Measurements from ENCODE around the gene ENTPD7.
"Not testable (repeated sequence)": the region's sequence is repeated elsewhere in the genome, so short reads cannot be mapped to it uniquely, and the experiment has no call there.

The ENTPD7 gene

DNA sequence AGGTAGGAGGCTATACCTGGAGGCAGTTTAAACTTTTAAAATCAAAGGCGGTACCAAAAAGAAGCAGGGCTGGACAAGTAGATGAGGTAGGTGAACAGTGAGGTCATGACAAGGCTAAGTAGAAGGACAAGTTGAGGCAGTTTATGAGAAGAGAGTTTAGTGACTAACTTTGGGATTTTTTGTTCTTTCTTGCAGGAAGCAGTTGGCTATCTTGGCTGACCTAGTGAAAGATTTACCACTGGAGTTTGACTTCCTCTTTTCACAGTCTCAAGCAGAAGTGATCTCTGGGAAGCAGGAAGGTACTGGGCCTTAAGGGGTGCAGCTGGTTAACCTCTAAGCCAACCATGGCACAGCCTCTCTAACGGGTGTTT is 26.3 kb downstream of the ENTPD7 start:
- DNase-seq (ENCODE audit: low spot score) (no peak), FAIRE-seq (no peak)

DNA sequence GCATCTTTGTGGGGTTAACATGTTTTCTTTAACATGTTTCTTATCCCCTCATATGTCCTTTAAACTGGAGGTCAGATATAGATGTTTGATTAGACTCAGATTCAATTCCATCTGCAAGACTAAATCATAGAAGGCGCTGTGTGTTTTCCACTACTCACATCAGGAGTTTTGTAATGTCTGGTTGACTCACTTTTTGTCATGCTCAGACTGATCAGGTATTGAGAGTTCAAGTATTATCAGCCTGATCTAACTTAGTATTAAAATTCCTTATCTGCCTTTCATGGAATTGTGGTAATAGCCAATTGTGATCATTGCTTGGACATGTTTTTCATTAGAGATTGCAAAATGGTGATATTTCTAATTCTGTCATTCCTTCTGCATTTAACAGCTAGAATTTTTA is 30.2 kb downstream of the ENTPD7 start:
- FAIRE-seq (no peak), DNase-seq (ENCODE audit: low spot score) (no peak)

DNA sequence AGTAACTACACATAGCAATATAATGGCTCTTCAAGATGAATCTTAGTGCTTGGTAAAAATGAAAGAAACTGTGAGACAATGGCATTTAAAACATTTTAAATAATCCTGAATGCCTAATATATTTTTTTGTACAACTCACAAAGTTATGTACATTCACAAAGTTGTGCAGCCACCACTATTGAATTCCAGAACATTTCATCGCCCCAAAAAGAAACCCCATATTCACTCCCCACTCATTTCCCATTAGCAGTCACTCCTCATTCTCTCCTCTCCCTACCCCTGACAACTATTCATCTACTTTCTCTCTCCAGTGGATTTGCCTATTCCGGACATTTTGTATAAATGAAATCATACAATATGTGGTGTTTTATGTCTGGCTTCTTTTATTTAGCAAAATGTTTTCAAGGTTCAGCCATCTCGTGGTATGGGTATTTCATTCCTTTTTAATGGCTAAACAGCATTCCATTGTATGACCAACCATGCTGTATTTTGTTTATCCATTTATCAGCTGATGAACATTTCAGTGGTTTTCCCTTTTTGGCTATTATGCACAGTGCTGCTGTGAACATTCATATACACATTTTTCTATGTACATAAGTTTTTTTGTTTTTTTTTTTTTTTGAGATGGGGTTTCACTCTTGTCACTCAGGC is 34.7 kb downstream of the ENTPD7 start:
- FAIRE-seq (no peak), DNase-seq (ENCODE audit: low spot score) (peak; percentile 26)

DNA sequence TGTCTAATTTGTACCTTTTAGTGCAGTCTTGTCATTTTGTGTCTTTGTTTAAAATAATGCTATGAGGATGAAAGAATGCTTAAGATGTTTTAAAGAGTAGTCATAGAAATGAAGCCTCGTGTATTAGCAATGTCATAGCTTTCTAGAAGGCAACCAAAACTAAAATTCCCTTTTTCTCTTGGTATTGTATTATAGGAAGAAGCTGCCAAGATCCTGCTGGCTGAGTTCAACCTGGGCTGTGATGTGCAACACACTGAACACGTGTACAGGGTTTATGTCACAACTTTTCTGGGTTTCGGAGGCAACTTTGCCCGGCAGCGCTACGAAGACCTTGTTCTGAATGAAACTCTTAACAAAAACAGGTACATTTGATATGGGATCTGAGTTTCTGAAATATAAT is 36.5 kb downstream of the ENTPD7 start:
- no peak for FAIRE-seq
- no peak for DNase-seq (ENCODE audit: low spot score)

DNA sequence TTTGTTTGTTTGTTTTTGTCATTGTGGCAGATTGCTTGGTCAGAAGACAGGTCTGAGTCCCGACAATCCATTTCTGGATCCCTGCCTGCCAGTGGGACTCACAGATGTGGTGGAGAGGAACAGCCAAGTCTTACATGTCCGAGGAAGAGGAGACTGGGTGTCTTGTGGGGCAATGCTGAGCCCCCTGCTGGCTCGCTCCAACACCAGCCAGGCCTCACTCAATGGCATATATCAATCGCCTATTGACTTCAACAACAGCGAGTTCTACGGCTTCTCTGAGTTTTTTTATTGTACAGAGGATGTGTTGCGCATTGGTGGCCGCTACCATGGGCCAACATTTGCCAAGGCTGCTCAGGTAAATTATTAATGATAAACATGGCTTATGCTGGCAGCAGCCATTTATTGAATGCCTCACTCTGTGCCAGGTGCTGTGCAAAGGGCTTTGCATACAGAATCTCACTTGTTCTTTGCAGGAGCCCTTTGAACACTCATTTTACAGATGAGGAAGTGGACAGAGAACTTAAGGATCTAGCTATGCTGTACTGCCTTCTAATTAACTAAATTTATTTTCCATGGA is 39.3 kb downstream of the ENTPD7 start:
- FAIRE-seq (no peak), DNase-seq (ENCODE audit: low spot score) (no peak)

DNA sequence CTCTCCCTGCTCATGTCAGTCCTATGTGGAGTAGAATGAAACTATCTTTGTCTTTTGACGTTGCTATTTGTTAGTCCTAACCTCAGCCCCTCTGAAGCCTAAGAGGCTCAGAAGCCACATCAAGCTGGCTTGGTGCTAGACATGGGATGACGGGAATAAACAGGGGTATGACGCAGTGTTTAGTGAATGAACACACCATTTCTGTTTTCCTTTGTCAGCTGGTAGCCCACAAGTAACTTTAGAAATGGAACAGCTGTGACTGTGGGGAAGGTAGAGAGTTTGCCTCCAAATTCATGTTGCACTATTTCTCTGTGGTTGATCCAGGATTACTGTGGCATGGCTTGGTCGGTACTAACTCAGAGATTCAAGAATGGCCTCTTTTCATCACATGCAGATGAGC is 41.3 kb downstream of the ENTPD7 start:
- no peak for FAIRE-seq
- no peak for DNase-seq (ENCODE audit: low spot score)

DNA sequence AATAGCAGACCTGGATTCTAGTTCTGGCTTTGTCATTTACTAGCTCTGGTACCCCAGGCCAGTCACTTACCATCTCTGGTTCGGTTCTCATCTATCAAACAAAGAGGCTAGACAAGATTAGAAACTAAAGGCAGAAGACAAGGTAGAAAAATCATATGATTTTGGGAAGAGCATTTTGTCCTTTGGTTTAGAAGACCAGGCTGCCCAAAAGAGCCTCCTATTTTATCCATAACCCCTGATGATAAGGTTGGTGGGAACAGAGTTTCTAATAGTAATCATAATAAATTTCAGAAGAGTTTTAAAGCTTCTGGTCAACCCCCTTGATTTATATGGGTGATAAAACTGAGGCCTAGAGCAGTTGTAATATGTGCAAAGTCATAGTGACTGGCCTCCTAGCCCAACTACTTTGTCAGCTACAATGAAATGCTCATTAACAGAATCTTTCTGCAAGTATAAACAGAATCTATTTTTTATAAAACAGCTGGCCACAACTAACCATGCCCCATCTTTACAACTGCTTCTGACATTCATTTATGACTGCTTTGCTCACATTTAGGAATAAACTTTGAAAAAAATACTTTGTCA is 49.2 kb downstream of the ENTPD7 start:
- no peak for DNase-seq (ENCODE audit: low spot score)
- FAIRE-seq = no peak

DNA sequence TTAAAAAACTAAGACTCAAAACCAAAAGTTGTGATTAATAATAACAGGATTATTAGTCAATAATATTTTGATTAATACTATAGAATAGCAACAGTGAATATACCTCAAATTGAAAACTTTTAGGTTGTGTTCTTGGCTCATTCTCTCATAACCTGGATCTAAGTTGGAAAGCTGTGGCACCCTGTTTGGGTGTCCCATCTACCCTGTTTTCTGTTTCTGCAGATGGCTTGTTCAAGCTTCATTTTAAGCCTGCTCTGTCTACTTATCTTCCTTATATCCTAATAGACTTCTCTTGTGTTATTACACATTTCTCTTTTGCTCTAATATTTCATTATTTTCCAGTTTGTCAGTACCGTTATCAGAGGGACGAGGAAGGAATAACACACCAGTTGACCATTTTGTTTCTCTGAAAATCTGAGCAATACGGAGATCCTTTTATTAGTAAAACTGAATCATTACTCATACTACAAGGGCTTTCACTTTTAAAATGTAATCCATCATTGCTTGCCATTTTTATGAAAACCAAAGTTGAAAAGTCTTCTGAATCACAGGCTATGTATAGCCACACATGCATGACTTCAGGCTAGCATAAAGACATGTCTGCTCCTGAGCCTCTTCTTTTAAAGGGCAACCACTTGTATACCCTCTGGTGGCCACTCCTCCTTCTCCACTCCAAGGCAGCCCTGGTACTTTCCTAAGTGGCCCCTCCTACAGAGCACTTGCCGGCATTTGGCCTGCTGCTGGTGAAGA is 50.3 kb downstream of the ENTPD7 start:
- FAIRE-seq (no peak), DNase-seq (ENCODE audit: low spot score) (no peak)

DNA sequence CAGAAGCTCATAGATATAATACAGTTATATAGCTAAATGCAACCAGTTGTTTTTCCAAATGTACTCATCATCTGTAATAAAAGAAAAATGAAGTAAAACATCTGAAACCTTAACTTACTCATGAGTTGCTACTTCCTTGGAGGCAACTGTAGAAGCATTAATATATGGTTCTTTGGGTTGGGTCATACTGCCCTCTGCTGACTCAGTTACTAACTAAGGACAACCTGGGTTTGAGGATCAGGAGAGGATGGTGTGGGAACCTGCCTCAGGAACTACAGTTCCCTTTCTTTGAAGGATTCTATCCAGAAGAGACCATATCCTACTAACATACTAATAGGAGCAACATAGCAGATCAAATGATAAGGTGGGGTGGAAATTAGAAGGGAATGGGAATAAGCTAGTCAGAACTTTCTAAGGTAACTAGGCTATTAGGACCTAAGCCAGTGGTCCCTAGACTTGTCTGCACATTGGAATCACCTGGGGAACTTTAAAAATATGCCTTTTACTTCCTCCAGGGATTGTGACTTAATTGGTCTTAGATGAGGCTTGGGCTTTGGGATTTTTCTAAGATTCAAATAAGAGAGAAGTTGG is 51.9 kb downstream of the ENTPD7 start:
- DNase-seq (ENCODE audit: low spot score) = peak; percentile 30

DNA sequence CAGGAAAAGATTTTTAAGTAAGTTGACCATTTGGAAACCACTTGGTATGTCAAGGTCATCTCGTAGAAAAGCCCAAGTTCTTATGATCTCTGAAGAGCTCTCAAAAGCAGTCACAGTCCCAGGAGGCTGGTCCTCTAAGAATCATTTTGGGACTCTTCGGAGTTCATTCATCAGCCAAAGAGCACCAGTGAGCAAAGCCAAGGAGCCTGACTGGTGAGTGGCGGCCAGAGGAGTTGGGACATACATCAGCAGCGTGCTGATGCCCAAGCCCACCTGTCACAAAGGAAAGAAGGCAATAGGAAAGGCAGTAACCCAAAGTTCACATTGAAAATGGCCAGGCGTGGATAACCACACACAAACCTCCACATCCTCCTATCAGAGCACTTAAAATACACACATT is 55.1 kb downstream of the ENTPD7 start:
- no peak for DNase-seq (ENCODE audit: low spot score)
- no peak for FAIRE-seq

More for the DNA sequence above, 51.9 kb downstream of the ENTPD7 start:
- peak; percentile 50 for FAIRE-seq

DNA sequence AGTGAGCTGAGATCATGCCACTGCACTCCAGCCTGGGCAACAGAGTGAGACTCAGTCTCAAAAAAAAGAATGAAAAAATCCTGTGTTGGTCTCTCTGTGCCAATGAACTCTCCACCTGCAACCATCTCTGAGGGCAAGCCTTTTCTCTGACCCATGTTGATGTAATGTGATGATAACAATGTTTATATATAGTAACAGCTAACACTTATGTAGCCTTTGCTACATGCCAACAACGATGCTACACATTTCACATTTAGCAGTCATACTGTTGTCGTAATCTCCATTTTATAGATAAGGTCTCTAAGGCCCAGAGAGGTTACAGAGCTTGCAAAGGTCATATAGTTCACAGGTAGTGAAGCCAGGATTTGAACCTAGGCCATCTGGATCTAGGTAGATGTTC is 61.1 kb downstream of the ENTPD7 start:
- no peak for FAIRE-seq

DNA sequence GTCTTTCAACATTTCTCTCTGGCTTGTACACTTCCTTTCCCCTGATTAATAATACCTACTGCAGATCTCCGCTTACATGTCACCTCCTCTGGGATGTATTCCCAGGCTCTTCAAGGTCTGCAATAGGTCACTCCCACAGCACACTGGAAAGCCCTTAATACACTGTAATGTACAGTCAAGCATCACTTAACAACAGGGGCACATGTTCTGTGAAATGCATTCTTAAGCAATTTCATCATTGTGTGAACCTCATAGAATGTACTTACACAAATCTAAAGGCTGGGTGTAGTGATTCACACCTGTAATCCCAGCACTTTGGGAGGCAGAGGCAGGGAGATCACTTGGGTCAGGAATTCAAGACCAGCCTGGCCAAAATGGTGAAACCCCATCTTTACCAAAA is 70.7 kb downstream of the ENTPD7 start:
- peak; percentile 81 for DNase-seq (ENCODE audit: low spot score)
- peak; percentile 44 for FAIRE-seq

More for the DNA sequence above, 61.1 kb downstream of the ENTPD7 start:
- DNase-seq (ENCODE audit: low spot score) = no peak

DNA sequence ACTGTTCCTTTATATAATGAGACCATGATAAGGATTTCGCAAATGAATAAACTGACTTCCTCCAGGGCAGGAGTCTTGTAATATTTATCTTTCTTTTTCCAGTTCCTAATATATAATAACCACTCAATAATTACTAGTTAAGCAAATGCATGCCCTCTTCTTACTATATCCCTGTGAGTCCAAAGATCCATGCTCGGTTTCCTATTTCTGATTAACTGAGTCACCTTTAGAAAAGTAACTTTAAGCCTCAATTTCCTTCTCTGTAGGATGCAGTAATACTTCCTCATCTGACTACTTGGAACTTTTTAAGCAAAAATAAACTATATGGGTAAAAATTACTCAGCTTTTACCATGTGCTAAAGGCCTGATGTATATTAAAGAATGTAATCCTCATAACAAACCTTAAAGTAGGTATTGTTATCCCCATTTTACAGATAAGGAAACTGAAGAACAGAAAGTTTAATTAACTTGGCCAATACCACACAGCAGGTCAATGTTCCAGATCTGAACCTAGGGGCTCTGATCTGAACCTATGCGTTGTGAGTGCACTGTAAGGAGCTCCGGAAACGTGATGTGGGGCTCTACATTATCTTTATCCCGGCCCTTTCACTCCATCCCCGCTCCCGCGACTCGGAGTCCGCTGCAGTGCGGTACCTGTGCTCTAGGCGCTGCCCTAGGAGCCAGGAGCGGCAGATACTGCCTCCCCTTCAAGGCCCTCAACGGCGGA is 72.2 kb downstream of the ENTPD7 start:
- DNase-seq (ENCODE audit: low spot score) (no peak), FAIRE-seq (no peak)

DNA sequence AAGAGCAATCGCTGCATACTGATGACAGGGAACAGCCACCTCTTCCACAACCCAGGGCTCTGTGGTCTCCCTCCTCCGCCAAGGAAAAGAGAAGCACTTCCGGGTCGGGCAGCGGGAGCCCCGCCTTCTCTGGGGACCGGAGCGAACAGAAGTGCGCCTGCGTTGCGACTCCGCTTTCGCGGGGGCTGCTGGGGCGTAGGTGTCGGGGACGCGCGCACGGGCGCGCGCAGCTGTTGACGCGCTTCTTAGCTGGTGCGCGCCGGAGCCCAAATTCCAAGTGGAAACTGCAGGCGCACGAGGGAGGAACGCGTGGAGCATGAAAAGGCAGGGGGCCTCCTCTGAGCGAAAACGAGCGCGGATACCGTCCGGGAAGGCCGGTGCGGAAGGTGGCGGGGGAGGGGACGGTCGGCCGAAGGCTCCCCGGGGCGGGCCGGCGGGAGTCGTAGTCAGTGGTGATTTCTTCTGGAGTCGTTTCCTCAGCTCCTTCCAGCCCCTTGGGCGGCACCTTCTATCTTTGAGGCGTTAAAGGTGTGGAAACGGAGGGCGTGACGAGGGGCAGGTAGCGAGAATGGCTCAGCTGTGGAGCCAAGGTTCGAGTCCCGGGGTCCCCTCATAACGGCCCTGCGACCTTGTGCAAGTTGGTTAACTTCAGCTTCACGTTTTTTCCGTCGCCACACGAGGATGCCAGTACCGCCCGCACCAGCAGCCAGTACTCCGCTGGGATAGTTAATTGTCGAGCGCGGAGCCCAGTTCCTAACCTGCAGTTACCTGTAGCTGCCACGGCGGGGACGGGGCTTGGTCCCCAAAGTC is 72.9 kb downstream of the ENTPD7 start, which contains the start of the genes COX15 and CUTC:
COX15 (minus strand) TSS at position 95 of the 810 bp plus-strand sequence; CDS start at position 17, 78 bp downstream.
CUTC (plus strand) TSS at position 202 of the 810 bp plus-strand sequence; CDS start at position 317, 115 bp downstream.
- DNase-seq (ENCODE audit: low spot score) = peak; percentile 93
- FAIRE-seq = peak; percentile 82

DNA sequence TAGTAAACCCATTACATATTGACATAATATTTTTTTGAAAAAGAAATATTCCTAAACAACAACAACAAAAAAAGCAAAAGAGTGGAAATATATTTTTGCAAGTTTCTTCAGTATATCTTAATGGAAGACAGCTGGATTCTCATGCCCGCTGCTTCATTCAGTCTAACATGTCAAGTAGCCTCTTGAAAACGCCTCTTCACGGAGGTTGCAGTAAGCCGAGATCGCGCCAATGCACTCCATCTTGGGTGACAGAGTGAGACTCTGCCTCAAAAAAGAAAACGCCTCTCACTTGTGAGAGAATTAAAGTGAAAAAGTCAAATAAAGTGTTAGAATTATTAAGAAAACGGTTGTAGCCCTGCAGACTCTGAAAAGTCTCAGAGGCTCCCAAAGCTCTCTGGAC is 74.1 kb downstream of the ENTPD7 start:
- FAIRE-seq = no peak
- no peak for DNase-seq (ENCODE audit: low spot score)

DNA sequence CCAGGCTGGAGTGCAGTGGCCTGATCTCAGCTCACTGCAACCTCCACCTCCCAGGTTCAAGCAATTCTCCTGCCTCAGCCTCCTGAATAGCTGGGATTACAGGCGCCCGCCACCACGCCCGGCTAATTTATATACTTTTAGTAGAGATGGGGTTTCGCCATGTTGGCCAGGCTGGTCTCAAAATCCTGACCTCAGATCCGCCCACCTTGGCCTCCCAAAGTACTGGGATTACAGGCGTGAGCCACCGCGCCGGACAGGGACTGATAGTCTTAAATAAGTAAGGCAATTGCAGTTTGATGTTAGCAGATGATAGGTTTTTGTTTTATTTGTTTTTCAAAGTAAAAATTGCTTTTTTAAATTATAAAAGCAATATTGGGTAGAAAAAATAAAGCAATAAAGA is 74.8 kb downstream of the ENTPD7 start:
- not testable (repeated sequence) for DNase-seq (ENCODE audit: low spot score); FAIRE-seq

DNA sequence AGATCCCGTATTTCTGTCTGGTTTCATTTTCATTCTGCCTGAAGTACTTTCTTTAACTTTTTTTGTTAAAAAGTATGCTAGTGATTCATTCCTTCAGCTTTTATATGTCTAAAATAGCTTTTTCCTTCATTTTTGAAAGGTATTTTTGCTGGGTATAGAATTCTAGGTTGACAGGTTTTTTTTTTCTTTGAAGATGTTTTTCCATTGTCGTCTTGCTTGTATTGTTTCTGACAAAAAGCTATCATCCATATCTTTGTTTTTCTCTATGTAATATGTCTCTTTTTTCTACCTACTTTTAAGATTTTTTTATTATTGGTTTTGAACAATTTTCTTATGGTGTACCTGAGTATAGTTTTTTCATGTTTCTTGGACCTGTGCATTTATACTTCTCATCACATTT is 81.0 kb downstream of the ENTPD7 start:
- FAIRE-seq = no peak
- DNase-seq (ENCODE audit: low spot score) = no peak

DNA sequence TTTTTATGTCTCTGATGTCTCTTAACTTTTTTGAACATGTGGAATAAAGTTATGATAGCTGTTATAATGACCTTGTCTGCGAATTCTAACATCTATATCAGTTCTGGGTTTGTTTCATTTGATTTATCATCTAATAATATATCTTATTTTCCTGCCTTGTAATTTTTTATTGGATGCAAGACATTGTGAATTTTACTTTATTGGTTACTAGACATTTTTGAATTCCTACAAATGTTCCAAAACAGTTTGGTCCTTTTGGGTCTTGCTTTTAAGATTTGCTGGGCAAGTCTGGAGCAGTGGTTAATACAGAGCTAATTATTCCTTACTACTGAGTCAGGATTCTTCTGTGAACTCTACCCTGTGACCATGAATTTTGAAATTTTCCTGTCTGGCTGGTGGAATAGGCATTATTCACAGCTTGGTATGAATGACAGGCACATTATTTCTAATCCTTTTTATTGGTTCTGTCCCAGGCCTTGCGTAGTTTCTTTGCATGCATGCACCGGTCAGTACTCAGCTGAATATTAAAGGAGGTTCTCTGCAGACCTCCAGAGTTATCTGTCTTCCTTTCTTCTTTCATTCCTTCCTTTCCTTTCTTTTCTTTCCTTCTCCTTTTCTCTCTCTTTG is 81.7 kb downstream of the ENTPD7 start:
- FAIRE-seq = no peak
- no peak for DNase-seq (ENCODE audit: low spot score)

DNA sequence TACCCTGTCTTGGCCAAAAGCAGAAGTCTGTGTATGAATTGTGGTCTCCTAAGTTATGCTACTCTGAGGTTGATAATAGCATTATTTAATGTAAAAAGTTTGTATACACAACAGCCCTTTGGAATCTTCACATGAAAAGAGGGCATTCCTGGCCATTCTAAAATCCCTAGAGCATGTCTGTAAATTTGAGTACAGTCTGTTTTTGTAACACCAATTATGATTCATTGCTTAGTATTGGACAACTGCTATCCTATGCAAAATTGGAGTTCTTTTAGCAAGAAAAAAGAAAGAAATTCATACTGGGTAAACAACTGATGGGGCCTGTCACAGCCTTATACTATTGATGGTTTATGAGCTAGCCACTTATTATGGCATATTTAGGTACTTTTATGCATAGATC is 82.9 kb downstream of the ENTPD7 start:
- FAIRE-seq (no peak), DNase-seq (ENCODE audit: low spot score) (no peak)

DNA sequence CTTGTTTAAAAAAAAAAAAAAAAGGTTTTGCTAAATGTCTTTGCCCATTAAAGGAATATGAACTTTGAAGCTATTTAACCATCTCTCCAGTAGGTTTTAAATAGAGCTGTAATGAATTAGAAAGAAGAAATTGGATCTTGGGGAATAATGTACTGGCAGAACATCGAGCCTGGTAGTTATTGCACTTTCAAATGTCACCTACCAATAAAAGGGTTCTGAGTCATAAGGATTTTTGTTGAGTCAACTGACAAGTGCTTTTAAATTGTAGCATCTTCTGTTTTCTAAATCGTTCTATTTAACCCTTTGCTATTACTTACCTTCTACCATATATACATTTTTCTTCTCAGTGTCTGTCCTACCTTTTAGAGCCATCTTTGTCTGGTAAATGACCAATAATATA is 83.4 kb downstream of the ENTPD7 start:
- DNase-seq (ENCODE audit: low spot score) (no peak), FAIRE-seq (no peak)
